ENCODE data around the gene FGF8.

Gene FGF8

GRCh38 chr10:101725296-101726114 lies 50.4 kb downstream of the FGF8 start:
- no peak for DNase-seq

DNA sequence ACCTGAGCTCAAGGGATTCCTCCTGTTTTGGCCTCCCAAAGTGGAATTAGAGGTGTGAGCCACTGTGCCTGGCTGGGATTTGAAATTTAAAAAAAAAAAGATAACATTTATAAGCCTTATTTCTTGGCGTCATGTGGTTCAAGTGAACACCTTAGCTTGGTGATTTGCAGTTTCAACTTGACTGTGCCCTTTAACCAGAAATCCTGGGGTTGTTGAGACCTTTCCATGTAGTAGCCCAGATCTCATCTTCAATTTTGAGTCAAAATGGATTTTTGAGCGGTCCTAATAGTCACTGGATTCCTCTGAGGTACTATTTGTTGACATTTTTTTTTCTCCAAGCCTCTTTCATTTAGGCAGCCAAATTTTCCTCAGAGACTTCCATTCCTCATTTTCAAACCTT lies 51.5 kb downstream of the FGF8 start:
- no peak for DNase-seq

GRCh38 chr10:101723176-101723575 lies 52.7 kb downstream of the FGF8 start:
- DNase-seq = no peak

DNA sequence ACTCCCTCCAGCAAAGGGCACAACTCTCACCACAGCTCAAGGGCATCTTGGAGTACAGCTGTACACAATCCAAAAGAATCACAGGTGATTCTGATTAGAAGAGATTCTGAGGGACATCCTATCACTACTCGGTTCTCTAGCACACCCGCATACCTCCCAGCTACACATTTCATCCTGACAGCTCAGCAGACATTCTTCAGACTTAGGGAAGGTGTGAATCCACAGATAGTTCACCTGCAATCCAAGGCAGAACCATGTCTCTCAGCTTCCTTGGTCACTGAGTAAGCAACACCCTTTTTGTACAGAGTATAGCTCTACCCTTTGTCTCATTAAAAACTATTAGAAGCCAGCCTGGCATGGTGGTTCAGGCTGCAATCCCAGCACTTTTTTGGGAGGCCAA lies 54.1 kb downstream of the FGF8 start:
- DNase-seq = no peak

GRCh38 chr10:101720606-101721230 lies 55.2 kb downstream of the FGF8 start:
- no peak for DNase-seq

All from fibroblast of skin of back (primary cell).